SK-N-MC (cell line): ENCODE measurements around the gene PDSS2.

Experiments
- EZH2 ChIP-seq: fragments of 200-600 bp; sonication (generic); IDR thresholded peaks from one replicate; pipeline ENCODE4 v1.6.1; 2017; ENCODE audit warnings: antibody characterized with exemption
- FOXP2 ChIP-seq: optimal IDR thresholded peaks from 2 replicates; pipeline ENCODE3; 2011; ENCODE audit warnings: mild to moderate bottlenecking, moderate library complexity; ENCODE audit not compliant: insufficient read depth; ENCODE audit errors: extremely low read length, control extremely low read depth
- POLR2AphosphoS5 ChIP-seq: IDR thresholded peaks from 2 replicates; pipeline ENCODE4 v1.6.1; 2012; ENCODE audit warnings: mild to moderate bottlenecking, low read depth, low read length, borderline replicate concordance

GRCh38 chr6:107460083-107460631 is 793 bp upstream of the PDSS2 start:
- TF ChIP-seq POLR2AphosphoS5 (no peak), EZH2 (no peak), FOXP2 (no peak)
